Activated CD8-positive, alpha-beta T cell treated with anti-CD3 and anti-CD28 coated beads for 36 hours (primary cell): ENCODE measurements around the gene SPATA31A1. TPM values are rescaled to one million over a fixed set of nuclear protein-coding genes. Genes with fewer than 3 reads are reported as not detected.
"Not testable (repeated sequence)": the region's sequence is repeated elsewhere in the genome, so short reads cannot be mapped to it uniquely, and the experiment has no call there.

Experiments used
- ATAC-seq: fragments of 200-7000 bp; cut with Tn5 transposase; one replicate; pipeline ENCODE4 v1.10.0; 2021; ENCODE audit warnings: mild to moderate bottlenecking, moderate library complexity
- CTCF ChIA-PET: fragments of 350-600 bp; sonication (Branson Sonifier 250); formaldehyde crosslinking; loops from one replicate; lab custom pipeline; 2021; ENCODE audit warnings: antibody characterized with exemption; lab: Charles Lee
- POLR2A ChIA-PET: fragments of 350-600 bp; sonication (Branson Sonifier 250); formaldehyde crosslinking; loops from one replicate; lab custom pipeline; 2021; ENCODE audit warnings: antibody characterized with exemption; lab: Charles Lee
- DNase-seq: peaks from one replicate; pipeline ENCODE4 v3.0.0-alpha.2; 2020
- H3K27ac Mint-ChIP-seq: one replicate; pipeline ENCODE4 v1.8.0; 2021; ENCODE audit warnings: mild to moderate bottlenecking, mixed read lengths
- H3K27me3 Mint-ChIP-seq: one replicate; pipeline ENCODE4 v1.8.0; 2021; ENCODE audit warnings: mixed read lengths
- H3K36me3 Mint-ChIP-seq: one replicate; pipeline ENCODE4 v1.8.0; 2021; ENCODE audit warnings: low read depth, mixed read lengths
- H3K4me1 Mint-ChIP-seq: one replicate; pipeline ENCODE4 v1.8.0; 2021; ENCODE audit warnings: low read depth, mixed read lengths
- H3K4me3 Mint-ChIP-seq: one replicate; pipeline ENCODE4 v1.8.0; 2021; ENCODE audit warnings: mild to moderate bottlenecking, moderate library complexity, mixed read lengths
- H3K9me3 Mint-ChIP-seq: one replicate; pipeline ENCODE4 v1.8.0; 2021; ENCODE audit warnings: mixed read lengths
- intact Hi-C: fragments of 100-400 bp; cut with micrococcal nuclease; formaldehyde crosslinking; loops from one replicate; pipeline ENCODE4 v1.10.0; 2022
- total RNA-seq, 2 experiments: library from RNA; stranded (reverse); gene quantifications; one replicate each; pipeline ENCODE4 v1.2.3, GENCODE V29; 2021

The SPATA31A1 gene
- total RNA-seq = not detected

GRCh38 chr9:39355369-39355768, at the start of gene SPATA31A1:
Gene SPATA31A1 (plus strand): TSS chr9:39355669. CDS start chr9:39355731, 62 bp downstream.
- H3K27ac Mint-ChIP-seq, H3K9me3 Mint-ChIP-seq, H3K4me1 Mint-ChIP-seq, DNase-seq, H3K27me3 Mint-ChIP-seq, intact Hi-C loops, POLR2A ChIA-PET, CTCF ChIA-PET, H3K36me3 Mint-ChIP-seq, H3K4me3 Mint-ChIP-seq, ATAC-seq: not testable (repeated sequence)

GRCh38 chr9:39407261-39408204, 52.1 kb downstream of the SPATA31A1 start:
- intact Hi-C loops, DNase-seq, H3K9me3 Mint-ChIP-seq, POLR2A ChIA-PET, H3K27me3 Mint-ChIP-seq, H3K27ac Mint-ChIP-seq, CTCF ChIA-PET, ATAC-seq, H3K36me3 Mint-ChIP-seq, H3K4me3 Mint-ChIP-seq, H3K4me1 Mint-ChIP-seq: not testable (repeated sequence)

- H3K4me1 Mint-ChIP-seq, CTCF ChIA-PET, intact Hi-C loops, DNase-seq, H3K4me3 Mint-ChIP-seq, H3K9me3 Mint-ChIP-seq, H3K27me3 Mint-ChIP-seq, H3K27ac Mint-ChIP-seq, H3K36me3 Mint-ChIP-seq, POLR2A ChIA-PET, ATAC-seq: not testable (repeated sequence)
Observed at GRCh38 chr9:39411254-39411940, 55.9 kb downstream of the SPATA31A1 start.

Other genes starting within 250 kb of the SPATA31A1 start
- gene CNTNAP3, start 67.5 kb upstream of the SPATA31A1 start, total RNA-seq = not detected